PC-9 (cell line): ENCODE data around the gene SPI1. TPM values are rescaled to one million over a fixed set of nuclear protein-coding genes. Genes with fewer than 3 reads are reported as not detected.

Experiments used
- BruUV-seq: library from RNA; stranded (reverse); fragments of 400-500 nt; replicated peaks from 2 replicates; lab custom pipeline; 2021; lab: Mats Ljungman, UMichigan
- CTCF ChIA-PET: fragments of 300-600 bp; sonication (Branson Sonifier 250); formaldehyde crosslinking; loops from one replicate; lab custom pipeline; 2022; ENCODE audit warnings: antibody characterized with exemption; lab: Charles Lee
- POLR2A ChIA-PET: fragments of 300-600 bp; sonication (Branson Sonifier 250); formaldehyde crosslinking; loops from one replicate; lab custom pipeline; 2022; ENCODE audit warnings: antibody characterized with exemption; ENCODE audit not compliant: unreplicated experiment; lab: Charles Lee
- DNase-seq, 2 experiments: peaks; one replicate each; pipeline versions ENCODE4 v3.0.0 to v3.0.0-alpha.2; 2015 to 2022; ENCODE audit warnings: mixed read lengths in 1 of 2
- H2AFZ ChIP-seq: fragments of 200-600 bp; sonication (generic); 2 replicates; pipeline ENCODE4 v1.8.1; 2017; ENCODE audit warnings: antibody characterized with exemption
- H3F3A ChIP-seq: fragments of 200-600 bp; sonication (generic); 2 replicates; pipeline ENCODE4 v1.8.1; 2017; ENCODE audit warnings: antibody characterized with exemption, mild to moderate bottlenecking, low read depth; ENCODE audit not compliant: insufficient read depth
- H3K27ac ChIP-seq: fragments of 200-600 bp; sonication (generic); 2 replicates; pipeline ENCODE4 v1.6.1; 2016; ENCODE audit warnings: mixed run types
- H3K27me3 ChIP-seq: fragments of 200-600 bp; sonication (generic); 2 replicates; pipeline ENCODE4 v1.6.1; 2016; ENCODE audit warnings: low read depth, mixed run types; ENCODE audit not compliant: insufficient read depth
- H3K36me3 ChIP-seq: fragments of 200-600 bp; sonication (generic); 2 replicates; pipeline ENCODE4 v1.6.1; 2016; ENCODE audit warnings: low read depth, mixed run types
- H3K4me1 ChIP-seq: fragments of 200-600 bp; sonication (generic); replicated peaks from 2 replicates; pipeline ENCODE4 v1.6.1; 2016; ENCODE audit warnings: mixed run types; ENCODE audit not compliant: insufficient read depth
- H3K4me2 ChIP-seq: fragments of 200-600 bp; sonication (generic); 2 replicates; pipeline ENCODE4 v1.6.1; 2017; ENCODE audit warnings: mixed run types
- H3K4me3 ChIP-seq: fragments of 200-600 bp; sonication (generic); 2 replicates; pipeline ENCODE4 v1.6.1; 2016; ENCODE audit warnings: mixed run types
- H3K79me2 ChIP-seq: fragments of 200-600 bp; sonication (generic); 2 replicates; pipeline ENCODE4 v1.6.1; 2017; ENCODE audit warnings: low read depth, mixed run types
- H3K9me2 ChIP-seq: fragments of 200-600 bp; sonication (generic); 2 replicates; pipeline ENCODE4 v1.8.1; 2017; ENCODE audit warnings: mild to moderate bottlenecking; ENCODE audit not compliant: insufficient read depth
- H3K9me3 ChIP-seq: fragments of 200-600 bp; sonication (generic); 2 replicates; pipeline ENCODE4 v1.8.1; 2016; ENCODE audit warnings: low read depth; ENCODE audit not compliant: insufficient read depth
- H4K20me1 ChIP-seq: fragments of 200-600 bp; sonication (generic); 2 replicates; pipeline ENCODE4 v1.8.1; 2017; ENCODE audit not compliant: insufficient read depth
- EZH2 ChIP-seq: fragments of 200-600 bp; sonication (generic); IDR thresholded peaks from 2 replicates; pipeline ENCODE4 v1.8.0; 2017; ENCODE audit warnings: antibody characterized with exemption, low read depth
- intact Hi-C: fragments of 100-400 bp; cut with micrococcal nuclease; formaldehyde crosslinking; loops from one replicate; pipeline ENCODE4 v1.10.0; 2022; ENCODE audit not compliant: unreplicated experiment
- total RNA-seq: library from RNA; stranded (reverse); gene quantifications from 2 replicates; pipeline ENCODE4 v1.2.3, GENCODE V29; 2021
- TF ChIP-seq, protein P1 (sequence below): fragments of 200-600 bp; sonication (generic); conservative IDR thresholded peaks from 2 replicates; pipeline ENCODE4 v1.6.1; 2017; ENCODE audit warnings: mixed run types, antibody characterized with exemption, mild to moderate bottlenecking, moderate library complexity

SPI1 gene
- total RNA-seq, 1 experiment from 2014 or later: not detected

DNA sequence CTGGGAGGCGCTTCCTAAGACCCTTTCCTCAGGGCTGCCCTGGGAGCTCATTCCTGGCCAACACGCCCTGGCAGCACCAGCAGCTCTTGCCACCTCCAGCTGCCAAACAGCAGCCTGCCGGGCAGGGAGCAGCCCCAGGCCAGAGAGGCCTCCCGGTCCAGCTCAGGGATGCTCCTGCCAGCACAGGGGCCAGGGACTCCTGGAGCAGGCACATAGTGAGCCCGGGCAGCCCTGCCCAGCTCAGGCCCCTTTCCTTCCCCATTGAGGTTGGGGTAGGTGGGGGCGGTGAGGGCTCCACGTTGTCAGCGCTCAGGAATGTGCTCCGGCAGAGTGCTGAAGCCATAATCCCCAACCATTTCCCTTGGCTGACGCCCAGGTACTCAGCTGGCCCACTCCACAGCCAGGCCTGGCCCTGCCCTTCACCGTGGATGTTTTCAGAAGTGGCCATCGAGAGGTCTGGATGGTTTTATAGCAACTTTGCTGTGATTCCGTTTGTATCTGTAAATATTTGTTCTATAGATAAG lies 37.7 kb upstream of the SPI1 start:
- peak; percentile 82 to 93 for DNase-seq
- ChIA-PET POLR2A (interaction anchor here (0.7 kb wide), 1 partner anchor 316 kb away, joined by 3 read pairs; no protein-coding TSS in a partner anchor), CTCF (interaction anchor here (0.5 to 1.0 kb wide), 4 partner anchors 11 to 749 kb away, joined by 3 to 4 read pairs (median 4); no protein-coding TSS in a partner anchor)
- Histone ChIP-seq H3K27me3 (no peaks in the 10 kb centered on the region), H3K36me3 (0 out of 2 replicates have a peak, but pooled peaks cover 4% of the 10 kb centered on the region), H4K20me1 (no peaks in the 10 kb centered on the region; the same call in none of the 2 replicates), H3K4me3 (no peak overlapping the region), H3K4me1 (peaks cover 17% of the 10 kb centered on the region), H3K27ac (peak overlapping the region; percentile 34; the same call in 1 of the 2 replicates), H3F3A (peaks cover 47% of the 10 kb centered on the region; the same call in 1 of the 2 replicates), H2AFZ (no peak overlapping the region), H3K9me2 (no peaks in the 10 kb centered on the region), H3K9me3 (no peaks in the 10 kb centered on the region), H3K4me2 (peak overlapping the region; percentile 40), H3K79me2 (no peaks in the 10 kb centered on the region)
- no peak for TF ChIP-seq EZH2
- TF ChIP-seq, protein P1, sequence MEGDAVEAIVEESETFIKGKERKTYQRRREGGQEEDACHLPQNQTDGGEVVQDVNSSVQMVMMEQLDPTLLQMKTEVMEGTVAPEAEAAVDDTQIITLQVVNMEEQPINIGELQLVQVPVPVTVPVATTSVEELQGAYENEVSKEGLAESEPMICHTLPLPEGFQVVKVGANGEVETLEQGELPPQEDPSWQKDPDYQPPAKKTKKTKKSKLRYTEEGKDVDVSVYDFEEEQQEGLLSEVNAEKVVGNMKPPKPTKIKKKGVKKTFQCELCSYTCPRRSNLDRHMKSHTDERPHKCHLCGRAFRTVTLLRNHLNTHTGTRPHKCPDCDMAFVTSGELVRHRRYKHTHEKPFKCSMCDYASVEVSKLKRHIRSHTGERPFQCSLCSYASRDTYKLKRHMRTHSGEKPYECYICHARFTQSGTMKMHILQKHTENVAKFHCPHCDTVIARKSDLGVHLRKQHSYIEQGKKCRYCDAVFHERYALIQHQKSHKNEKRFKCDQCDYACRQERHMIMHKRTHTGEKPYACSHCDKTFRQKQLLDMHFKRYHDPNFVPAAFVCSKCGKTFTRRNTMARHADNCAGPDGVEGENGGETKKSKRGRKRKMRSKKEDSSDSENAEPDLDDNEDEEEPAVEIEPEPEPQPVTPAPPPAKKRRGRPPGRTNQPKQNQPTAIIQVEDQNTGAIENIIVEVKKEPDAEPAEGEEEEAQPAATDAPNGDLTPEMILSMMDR: no peak
- intact Hi-C loops: no loop called here
- BruUV-seq: no TSS peak

DNA sequence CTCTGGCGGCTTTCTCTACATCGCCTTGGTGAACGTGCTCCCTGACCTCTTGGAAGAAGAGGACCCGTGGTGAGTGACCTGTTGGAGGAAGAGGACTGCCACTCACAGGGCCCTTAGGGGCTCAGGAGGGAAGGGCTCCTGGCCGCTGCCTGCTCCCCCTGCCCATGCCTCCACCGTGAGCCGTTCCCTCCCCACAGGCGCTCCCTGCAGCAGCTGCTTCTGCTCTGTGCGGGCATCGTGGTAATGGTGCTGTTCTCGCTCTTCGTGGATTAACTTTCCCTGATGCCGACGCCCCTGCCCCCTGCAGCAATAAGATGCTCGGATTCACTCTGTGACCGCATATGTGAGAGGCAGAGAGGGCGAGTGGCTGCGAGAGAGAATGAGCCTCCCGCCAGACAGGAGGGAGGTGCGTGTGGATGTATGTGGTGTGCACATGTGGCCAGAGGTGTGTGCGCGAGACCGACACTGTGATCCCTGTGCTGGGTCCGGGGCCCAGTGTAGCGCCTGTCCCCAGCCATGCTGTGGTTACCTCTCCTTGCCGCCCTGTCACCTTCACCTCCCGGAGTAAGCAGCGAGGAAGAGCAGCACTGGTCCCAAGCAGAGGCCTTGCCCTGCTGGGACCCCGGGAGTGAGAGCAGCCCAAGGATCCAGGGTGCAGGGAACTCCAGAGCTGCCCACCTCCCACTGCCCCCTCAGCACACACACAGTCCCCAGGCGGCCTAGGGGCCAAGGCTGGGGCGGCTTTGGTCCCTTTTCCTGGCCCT lies 36.9 kb upstream of the SPI1 start:
- Histone ChIP-seq H2AFZ (no peak overlapping the region), H3K36me3 (no peaks in the 10 kb centered on the region), H3K9me3 (no peaks in the 10 kb centered on the region), H3K4me1 (peaks cover 18% of the 10 kb centered on the region), H4K20me1 (no peaks in the 10 kb centered on the region; the same call in none of the 2 replicates), H3K27ac (peak overlapping the region; percentile 34; the same call in 1 of the 2 replicates), H3K4me3 (no peak overlapping the region), H3F3A (peaks cover 50% of the 10 kb centered on the region; the same call in 1 of the 2 replicates), H3K79me2 (no peaks in the 10 kb centered on the region), H3K9me2 (no peaks in the 10 kb centered on the region), H3K27me3 (no peaks in the 10 kb centered on the region), H3K4me2 (peak overlapping the region; percentile 40; the same call in 1 of the 2 replicates)
- intact Hi-C loops: no loop called here
- BruUV-seq: no TSS peak
- DNase-seq: no peak
- ChIA-PET POLR2A (interaction anchor here (0.7 kb wide), 1 partner anchor 317 kb away, joined by 3 read pairs; no protein-coding TSS in a partner anchor), CTCF (interaction anchor here (0.5 to 1.0 kb wide), 4 partner anchors 12 to 748 kb away, joined by 3 to 4 read pairs (median 4); no protein-coding TSS in a partner anchor)
- TF ChIP-seq, protein P1: no peak
- no peak for TF ChIP-seq EZH2

DNA sequence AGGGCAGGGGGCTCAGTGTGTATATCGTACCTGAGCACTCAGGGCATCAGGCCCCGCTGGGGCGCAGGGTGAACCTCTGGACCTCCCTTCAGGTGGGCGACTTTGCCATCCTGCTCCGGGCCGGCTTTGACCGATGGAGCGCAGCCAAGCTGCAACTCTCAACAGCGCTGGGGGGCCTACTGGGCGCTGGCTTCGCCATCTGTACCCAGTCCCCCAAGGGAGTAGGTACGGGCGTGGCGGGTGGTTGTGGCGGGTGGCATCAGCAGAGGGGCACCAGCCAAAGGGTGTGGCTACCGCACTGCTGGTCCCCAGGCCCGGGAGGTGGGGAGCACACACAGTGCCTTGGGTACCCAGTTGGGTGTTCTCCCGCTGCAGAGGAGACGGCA lies 36.3 kb upstream of the SPI1 start:
- Histone ChIP-seq H3K27ac (no peak overlapping the region), H4K20me1 (no peaks in the 10 kb centered on the region; the same call in none of the 2 replicates), H3K27me3 (no peaks in the 10 kb centered on the region), H3K79me2 (no peaks in the 10 kb centered on the region), H3K9me3 (no peaks in the 10 kb centered on the region), H3F3A (peaks cover 56% of the 10 kb centered on the region; the same call in 1 of the 2 replicates), H3K4me2 (no peak overlapping the region), H3K36me3 (no peaks in the 10 kb centered on the region), H3K4me1 (peaks cover 24% of the 10 kb centered on the region), H2AFZ (no peak overlapping the region), H3K4me3 (no peak overlapping the region), H3K9me2 (no peaks in the 10 kb centered on the region)
- ChIA-PET CTCF (no interaction called here), POLR2A (no interaction called here)
- no TSS peak for BruUV-seq
- intact Hi-C loops: no loop called here
- DNase-seq: no peak
- TF ChIP-seq, protein P1: no peak
- no peak for TF ChIP-seq EZH2
